H4 (cell line): Measurements from ENCODE around the gene NTN5. TPM values are rescaled to one million over a fixed set of nuclear protein-coding genes. Genes with fewer than 3 reads are reported as not detected.
A peak's percentile ranks its signal among the peaks of the same experiment; 100 is the strongest.
"Not testable (repeated sequence)": the region's sequence is repeated elsewhere in the genome, so short reads cannot be mapped to it uniquely, and the experiment has no call there.

Experiments
- DNase-seq: peaks from one replicate; pipeline ENCODE4 v3.0.0-alpha.2; 2015; ENCODE audit warnings: low spot score
- total RNA-seq: library from RNA; depleted of rRNA; stranded (reverse); fragments of >200 nt; shearing (Covaris generic); gene quantifications from 2 replicates; pipeline ENCODE4 v1.2.3, GENCODE V29; 2014

The NTN5 gene
- total RNA-seq, 1 experiment from 2014 or later, result 0.58 TPM

GRCh38 chr19:48645620-48646000 lies 27.2 kb downstream of the NTN5 start:
- no peak for DNase-seq

DNA sequence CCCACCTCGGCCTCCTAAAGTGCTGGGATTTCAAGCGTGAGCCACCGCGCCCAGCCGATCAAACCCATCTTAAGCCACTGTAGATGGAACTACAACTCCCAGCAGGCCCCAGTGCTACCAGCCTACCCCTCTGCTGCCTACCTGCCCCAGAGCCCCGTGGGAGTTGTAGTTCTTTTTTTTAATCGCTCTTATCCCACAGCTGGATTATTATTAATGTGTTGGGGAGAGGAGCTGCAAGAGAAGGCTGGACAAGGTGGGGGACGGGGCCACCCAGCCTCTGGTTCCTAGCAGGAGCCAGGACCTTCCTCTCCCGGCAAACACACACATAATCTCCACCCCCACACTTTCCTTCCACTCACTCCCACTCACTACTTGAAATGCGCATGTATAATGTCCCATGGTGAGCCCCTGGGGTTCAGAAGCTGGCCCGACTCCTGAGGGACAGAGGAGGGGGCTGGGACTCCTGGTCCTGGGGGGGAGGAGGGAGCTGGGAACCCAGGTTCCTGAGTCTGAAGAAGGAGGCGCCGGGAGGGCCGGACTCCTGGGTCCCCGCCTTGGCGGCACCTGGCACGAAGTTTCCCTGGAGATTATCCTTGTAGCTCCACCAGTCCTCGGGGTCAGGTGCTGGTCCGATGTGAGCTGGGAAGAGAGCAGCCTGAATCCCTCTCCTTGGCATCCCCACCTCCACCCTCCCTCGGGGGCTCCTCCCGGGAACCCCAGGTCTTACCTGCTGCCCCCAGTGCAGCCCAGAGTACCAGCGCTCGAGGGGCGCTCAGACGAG lies 27.8 kb downstream of the NTN5 start:
- peak; percentile 69 for DNase-seq

DNA sequence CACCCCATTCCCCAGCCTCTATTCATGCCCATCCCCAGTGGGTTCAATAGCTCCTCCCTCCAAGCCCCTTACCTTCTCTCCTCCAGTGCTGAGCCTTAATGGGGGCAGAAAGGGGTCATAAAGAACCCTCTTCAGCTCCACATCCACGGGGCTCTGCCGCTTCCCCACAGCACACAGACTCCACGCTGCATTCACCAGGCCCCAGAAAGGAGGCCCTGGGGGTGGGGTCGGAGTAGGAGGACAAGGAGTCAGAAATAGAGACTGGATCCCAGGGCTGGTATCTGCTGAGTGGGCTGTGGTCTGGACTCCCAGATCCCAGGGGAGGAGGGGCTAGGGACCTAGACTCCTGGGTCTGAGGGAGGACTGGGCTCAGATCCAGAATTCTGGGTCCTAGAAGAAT lies 28.5 kb downstream of the NTN5 start:
- no peak for DNase-seq

GRCh38 chr19:48642862-48643261 lies 30.0 kb downstream of the NTN5 start:
- no peak for DNase-seq

DNA sequence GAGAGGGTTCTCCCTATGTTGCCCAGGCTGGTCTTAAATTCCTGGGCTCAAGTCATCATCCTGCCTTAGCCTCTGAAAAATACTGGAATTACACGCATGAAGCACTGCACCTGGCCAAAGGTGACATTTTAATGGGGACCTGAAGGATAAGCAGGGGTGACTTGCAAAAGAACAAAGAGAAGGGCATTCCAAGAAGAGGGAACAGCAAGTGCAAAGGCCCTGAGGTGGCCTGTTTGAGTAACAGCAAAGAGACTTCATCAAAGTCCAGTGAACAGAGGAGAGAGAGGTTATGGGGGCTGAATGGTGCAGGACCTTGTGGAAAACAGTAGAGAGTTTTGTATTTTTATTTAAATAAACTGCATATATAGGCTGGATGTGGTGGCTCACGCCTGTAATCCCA lies 31.0 kb downstream of the NTN5 start:
- no peak for DNase-seq

DNA sequence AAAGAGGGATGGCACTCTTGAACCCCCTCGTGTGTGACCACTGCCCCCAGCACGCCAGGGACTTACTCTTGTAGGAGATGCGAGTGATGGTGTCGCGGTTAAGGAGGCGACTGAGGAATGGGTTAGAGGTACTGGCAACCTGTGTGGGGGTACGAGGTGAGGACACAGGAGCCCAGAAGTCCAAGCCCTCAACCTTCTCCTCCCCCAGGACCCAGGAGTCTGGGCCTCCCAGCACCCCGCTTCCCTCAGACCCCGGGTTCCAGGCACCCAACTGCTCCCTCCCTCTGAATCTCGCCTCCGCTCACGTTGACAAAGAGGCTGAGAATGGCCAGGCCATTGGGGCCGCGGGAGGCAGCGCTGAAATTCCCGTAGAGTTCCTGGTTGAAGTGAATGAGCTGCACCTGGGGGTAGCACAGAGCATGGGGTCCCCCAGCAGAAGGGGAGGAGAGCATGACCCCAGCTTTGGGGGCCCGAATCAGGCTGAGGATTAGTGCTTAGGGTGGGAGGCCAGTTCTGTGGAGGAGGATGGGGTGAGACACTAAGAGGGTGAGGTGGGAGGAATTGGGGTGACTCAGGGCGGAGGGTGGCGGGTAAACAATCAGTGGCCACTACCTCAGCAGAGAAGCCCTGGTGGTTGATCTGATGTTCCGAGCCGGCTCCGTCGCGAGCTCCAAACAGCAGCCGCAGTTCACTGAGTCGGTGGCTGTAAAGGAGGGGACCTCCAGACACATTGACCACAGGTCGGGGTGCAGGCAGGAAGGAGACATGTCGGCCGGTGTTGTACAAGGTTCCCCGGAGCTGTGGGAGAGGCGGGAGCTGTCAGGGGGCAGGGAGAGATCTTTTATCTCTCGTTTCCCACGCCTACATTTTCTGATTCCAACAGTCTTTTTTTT lies 33.1 kb downstream of the NTN5 start:
- DNase-seq, result no peak

DNA sequence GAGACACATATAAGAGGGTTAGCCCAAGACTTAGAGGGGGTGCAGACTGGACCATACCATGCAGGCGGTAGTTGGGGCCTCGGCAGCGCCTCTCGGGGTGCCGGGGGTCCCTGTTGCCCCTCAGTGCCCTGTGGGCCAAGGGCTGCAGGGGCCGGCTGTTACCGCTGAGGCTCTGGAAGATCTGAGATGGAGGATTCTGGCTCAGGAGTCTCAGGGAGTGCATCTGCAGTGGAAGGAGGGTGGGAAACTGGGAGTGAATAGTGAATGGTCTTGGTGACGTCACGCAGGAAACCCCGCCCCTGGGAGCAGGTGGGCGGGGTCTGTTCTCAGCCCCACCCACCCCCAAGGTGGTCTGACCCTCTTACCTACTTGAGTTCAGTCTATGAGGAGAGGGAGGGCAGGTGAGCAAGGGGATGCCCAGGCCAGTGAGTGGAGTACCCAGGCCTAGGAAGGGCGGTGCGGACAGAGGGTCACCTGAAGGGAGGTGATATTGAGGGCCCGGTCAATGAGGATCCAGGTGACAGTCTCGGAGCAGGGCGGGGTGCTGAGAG lies 33.9 kb downstream of the NTN5 start:
- DNase-seq, result no peak

- peak; percentile 96 for DNase-seq
These were observed 34.6 kb downstream of the NTN5 start for GRCh38 chr19:48637948-48638830.

DNA sequence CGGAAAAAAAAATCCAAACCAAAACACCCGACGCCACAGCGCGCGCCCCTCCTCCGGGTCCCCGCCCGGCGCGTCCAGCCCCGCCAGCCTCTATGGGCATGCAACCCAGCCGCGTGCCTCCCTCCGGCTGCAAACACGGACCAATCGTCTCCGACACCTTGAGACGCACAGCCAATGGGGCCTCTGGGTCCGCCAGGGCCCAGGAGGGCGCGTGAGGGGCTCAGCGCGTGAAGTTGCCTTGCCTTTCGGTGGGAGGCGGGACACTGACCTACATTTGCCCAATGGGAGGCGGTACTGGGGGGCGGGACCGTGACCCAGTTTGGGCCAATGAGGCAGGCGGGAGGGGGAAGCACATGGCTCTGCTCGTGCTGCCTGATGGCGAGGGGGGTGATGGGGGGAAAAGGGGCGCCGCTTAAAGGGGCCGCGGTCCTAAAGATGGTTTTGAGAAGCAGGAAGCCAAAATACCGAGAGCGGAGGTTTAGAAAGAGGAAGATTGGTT lies 35.3 kb downstream of the NTN5 start:
- peak; percentile 100 for DNase-seq

DNA sequence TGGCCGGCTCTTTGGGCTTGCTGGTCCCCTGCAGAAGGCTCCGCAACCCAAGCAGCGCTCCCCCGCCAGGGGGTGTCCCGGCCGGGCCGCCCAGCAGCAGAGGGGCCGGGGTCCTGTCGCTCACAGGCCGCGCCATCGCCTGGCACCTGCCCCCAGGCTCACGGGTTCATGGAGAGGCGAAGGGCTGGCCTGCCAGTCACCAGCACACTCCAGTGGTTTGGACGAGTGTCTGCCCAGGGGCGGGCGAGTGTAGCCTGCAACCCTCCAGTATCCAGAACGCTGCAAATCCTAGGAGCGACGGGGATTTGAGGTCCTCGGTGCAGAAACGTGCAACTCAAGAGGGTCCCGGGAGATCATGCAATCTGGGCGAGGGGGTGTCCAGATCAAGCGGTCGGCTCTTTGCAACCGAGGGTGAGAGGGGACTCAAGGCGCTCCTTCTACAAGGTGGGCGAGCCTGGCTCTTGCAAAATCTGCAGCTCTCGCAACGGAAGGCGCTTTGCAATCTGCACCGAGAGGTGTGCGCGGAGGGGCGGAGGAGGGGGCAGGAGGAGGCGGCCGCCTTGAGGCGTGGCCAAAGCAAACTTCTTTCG lies 35.9 kb downstream of the NTN5 start, which contains the start of gene DBP:
DBP (minus strand) TSS at position 521 of the 590 bp plus-strand sequence; CDS start at position 136, 385 bp downstream.
- DNase-seq, result no peak

- DNase-seq, result no peak
These were observed 36.6 kb downstream of the NTN5 start for GRCh38 chr19:48635966-48636858.

- DNase-seq, result no peak
These were observed 37.4 kb downstream of the NTN5 start for GRCh38 chr19:48635263-48635965.

DNA sequence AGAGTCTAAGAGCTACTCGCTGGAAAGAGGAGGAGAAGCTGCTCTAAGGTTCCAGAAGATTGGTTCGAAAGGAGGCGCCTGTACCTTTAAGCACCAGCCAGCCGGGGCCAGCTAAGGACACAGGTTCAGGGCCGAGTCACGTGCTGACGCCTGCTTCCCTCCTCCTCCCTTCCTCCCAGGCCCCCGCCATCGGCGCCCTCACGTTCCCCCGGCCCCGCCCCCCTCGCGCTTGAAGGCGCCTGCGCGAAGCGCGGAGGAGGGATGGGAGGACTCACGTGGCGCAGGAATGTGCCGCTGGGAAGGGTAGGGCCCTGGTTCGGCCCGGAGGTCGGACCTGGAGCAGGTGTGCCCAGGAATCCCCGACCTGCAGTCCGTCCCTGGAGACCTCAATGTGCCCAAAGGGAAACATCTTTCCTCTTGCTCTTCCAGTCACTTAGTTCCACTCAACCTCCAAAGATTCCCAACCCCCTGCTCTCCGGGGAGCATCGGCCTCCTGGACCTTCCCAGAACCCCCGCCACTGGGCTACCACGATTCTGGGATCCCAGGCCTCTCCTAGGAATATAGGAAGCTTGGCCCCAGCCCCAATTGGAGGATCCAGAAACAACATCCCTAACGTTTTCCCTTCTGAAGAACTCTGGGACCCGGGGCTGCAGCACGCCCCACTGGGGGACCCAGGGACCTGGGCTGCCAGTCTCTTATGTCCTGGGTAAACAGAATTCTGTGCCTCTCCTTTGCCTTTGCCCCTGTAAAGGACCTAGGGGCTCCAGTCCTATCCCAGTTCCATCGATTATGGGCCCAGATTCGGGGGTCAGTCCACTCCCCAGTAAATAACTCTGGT lies 38.2 kb downstream of the NTN5 start:
- DNase-seq, result peak; percentile 98

DNA sequence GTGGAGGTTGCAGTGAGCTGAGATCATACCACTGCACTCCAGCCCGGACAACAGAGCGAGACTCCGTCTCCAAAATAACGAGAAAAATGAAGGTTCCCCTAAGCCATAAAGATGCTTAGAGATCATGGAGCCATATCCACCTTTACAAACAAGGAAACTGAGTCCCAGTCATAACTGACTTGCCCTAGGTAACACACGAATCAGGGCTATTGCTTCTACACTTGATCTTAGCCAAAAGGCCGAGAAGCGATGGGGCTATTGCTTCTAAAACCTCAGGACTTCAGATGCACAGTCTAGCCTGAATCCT lies 38.8 kb downstream of the NTN5 start:
- DNase-seq, result no peak

- no peak for DNase-seq
These were observed 39.4 kb downstream of the NTN5 start for GRCh38 chr19:48633148-48634035.

- no peak for DNase-seq
These were observed 40.1 kb downstream of the NTN5 start for GRCh38 chr19:48632692-48633147.

- not testable (repeated sequence) for DNase-seq
These were observed 40.5 kb downstream of the NTN5 start for GRCh38 chr19:48632286-48632685.
